ENCODE measurements around the gene FLYWCH2.

FLYWCH2 gene

GRCh38 chr16:2854700-2855309, 28.2 kb upstream of the FLYWCH2 start:
- no peak for DNase-seq

GRCh38 chr16:2855536-2855935, 27.5 kb upstream of the FLYWCH2 start:
- no peak for DNase-seq

- no peak for DNase-seq
Measured at GRCh38 chr16:2856061-2856670, 26.8 kb upstream of the FLYWCH2 start.

- DNase-seq, result no peak
Measured at GRCh38 chr16:2856686-2857450, 26.1 kb upstream of the FLYWCH2 start.

- DNase-seq, result no peak
Measured at GRCh38 chr16:2857451-2858244, 25.4 kb upstream of the FLYWCH2 start, which contains the start of gene PRSS22. PRSS22 (minus strand) TSS chr16:2858170; CDS start chr16:2858104, 66 bp downstream.

GRCh38 chr16:2858245-2859025, 24.6 kb upstream of the FLYWCH2 start:
- DNase-seq, result no peak

GRCh38 chr16:2859686-2860265, 23.2 kb upstream of the FLYWCH2 start:
- DNase-seq, result no peak

GRCh38 chr16:2860826-2861567, 22.0 kb upstream of the FLYWCH2 start:
- DNase-seq, result no peak

GRCh38 chr16:2865651-2866050, 17.4 kb upstream of the FLYWCH2 start:
- DNase-seq, result no peak

GRCh38 chr16:2866431-2866830, 16.6 kb upstream of the FLYWCH2 start:
- DNase-seq, result no peak

GRCh38 chr16:2867661-2867986, 15.4 kb upstream of the FLYWCH2 start:
- DNase-seq, result no peak

- DNase-seq, result peak; percentile 85 to 95 (median 91)
Measured at GRCh38 chr16:2867987-2868789, 14.8 kb upstream of the FLYWCH2 start.

GRCh38 chr16:2871926-2872325, 11.1 kb upstream of the FLYWCH2 start:
- DNase-seq, result no peak

GRCh38 chr16:2874032-2874911, 8.7 kb upstream of the FLYWCH2 start:
- DNase-seq, result no peak

- peak; percentile 47 to 83 (median 58) for DNase-seq
Measured at GRCh38 chr16:2874912-2875362, 8.1 kb upstream of the FLYWCH2 start.

- DNase-seq, result no peak
Measured at GRCh38 chr16:2879854-2880508, 3.0 kb upstream of the FLYWCH2 start.

- DNase-seq, result peak in 3 of 5 donors; percentile 31 to 37 (median 36)
Measured at GRCh38 chr16:2881783-2882649, 999 bp upstream of the FLYWCH2 start.
